ENCODE measurements around the gene NTSR1. TPM values are rescaled to one million over a fixed set of nuclear protein-coding genes. Genes with fewer than 3 reads are reported as not detected.

Gene NTSR1
- total RNA-seq, 2 experiments from 2014 or later = 0.55 to 0.56 TPM

- H3K4me3 Mint-ChIP-seq = no peak overlapping the region
- Histone ChIP-seq H3K27me3 (ENCODE audit: control insufficient read depth in 1 of 2, insufficient read depth in 2 of 2, low read length in 2 of 2) (no peaks in the 10 kb centered on the region), H3K27ac (ENCODE audit: low read depth in 1 of 2, low read length in 2 of 2) (no peak overlapping the region), H3K4me1 (ENCODE audit: insufficient read depth, low read length) (peaks cover 20% of the 10 kb centered on the region), H3K9me3 (ENCODE audit: control insufficient read depth in 1 of 2, insufficient read depth in 1 of 2, low read length in 2 of 2) (no peaks in the 10 kb centered on the region), H3K36me3 (ENCODE audit: insufficient read depth, low read length) (no peaks in the 10 kb centered on the region), H3K4me3 (ENCODE audit: low read length) (no peak overlapping the region)
- TF ChIP-seq CTCF (IDR thresholded peaks at IDR 0.05) = no peak
- H3K36me3 Mint-ChIP-seq (ENCODE audit: low read depth) = no peaks in the 10 kb centered on the region
- H3K9me3 Mint-ChIP-seq = no peaks in the 10 kb centered on the region
- ChIA-PET POLR2A (interaction anchor here (1.0 to 1.8 kb wide), 3 partner anchors 17 to 60 kb away, joined by 3 to 5 read pairs (median 3); no protein-coding TSS in a partner anchor), CTCF (no interaction called here)
- no peaks in the 10 kb centered on the region for H3K27me3 Mint-ChIP-seq
- no peak for ATAC-seq (ENCODE audit: poor library complexity)
- no peak for DNase-seq
- no peak overlapping the region for H3K27ac Mint-ChIP-seq
- intact Hi-C loops (cut with DNase I, micrococcal nuclease) = no loop called here
- H3K4me1 Mint-ChIP-seq (ENCODE audit: low read depth) = peaks cover 43% of the 10 kb centered on the region
These were observed 25.7 kb downstream of the NTSR1 start for GRCh38 chr20:62734326-62734725.

- no peaks in the 10 kb centered on the region for H3K27me3 Mint-ChIP-seq
- H3K4me1 ChIP-seq (ENCODE audit: insufficient read depth, low read length) = peaks cover 25% of the 10 kb centered on the region
- ATAC-seq (ENCODE audit: poor library complexity) (no peak), DNase-seq (no peak)
- H3K4me3 Mint-ChIP-seq = no peak overlapping the region
- H3K36me3 Mint-ChIP-seq (ENCODE audit: low read depth) = no peaks in the 10 kb centered on the region
- H3K9me3 Mint-ChIP-seq = no peaks in the 10 kb centered on the region
- no peak overlapping the region for H3K27ac ChIP-seq (ENCODE audit: low read depth in 1 of 2, low read length in 2 of 2)
- no peaks in the 10 kb centered on the region for H3K9me3 ChIP-seq (ENCODE audit: control insufficient read depth in 1 of 2, insufficient read depth in 1 of 2, low read length in 2 of 2)
- no peak overlapping the region for H3K4me3 ChIP-seq (ENCODE audit: low read length)
- peak overlapping the region; percentile 73 for H3K27ac Mint-ChIP-seq
- peaks cover 48% of the 10 kb centered on the region for H3K4me1 Mint-ChIP-seq (ENCODE audit: low read depth)
- no peaks in the 10 kb centered on the region for H3K27me3 ChIP-seq (ENCODE audit: control insufficient read depth in 1 of 2, insufficient read depth in 2 of 2, low read length in 2 of 2)
- H3K36me3 ChIP-seq (ENCODE audit: insufficient read depth, low read length) = no peaks in the 10 kb centered on the region
- ChIA-PET CTCF (no interaction called here), POLR2A (interaction anchor here (1.0 to 1.8 kb wide), 3 partner anchors 17 to 59 kb away, joined by 3 to 5 read pairs (median 3); no protein-coding TSS in a partner anchor)
- TF ChIP-seq CTCF (IDR thresholded peaks at IDR 0.05) = no peak
- intact Hi-C loops (cut with DNase I, micrococcal nuclease) = no loop called here
These were observed 26.2 kb downstream of the NTSR1 start for GRCh38 chr20:62734881-62735280.

GRCh38 chr20:62735331-62735821, 26.7 kb downstream of the NTSR1 start:
- H3K9me3 Mint-ChIP-seq = no peaks in the 10 kb centered on the region
- H3K36me3 ChIP-seq (ENCODE audit: insufficient read depth, low read length) = no peaks in the 10 kb centered on the region
- peaks cover 29% of the 10 kb centered on the region for H3K4me1 ChIP-seq (ENCODE audit: insufficient read depth, low read length)
- no peaks in the 10 kb centered on the region for H3K27me3 Mint-ChIP-seq
- H3K4me1 Mint-ChIP-seq (ENCODE audit: low read depth) = peaks cover 53% of the 10 kb centered on the region
- intact Hi-C loops (cut with DNase I, micrococcal nuclease) = no loop called here
- H3K9me3 ChIP-seq (ENCODE audit: control insufficient read depth in 1 of 2, insufficient read depth in 1 of 2, low read length in 2 of 2) = no peaks in the 10 kb centered on the region
- H3K27ac ChIP-seq (ENCODE audit: low read depth in 1 of 2, low read length in 2 of 2) = no peak overlapping the region
- no peaks in the 10 kb centered on the region for H3K27me3 ChIP-seq (ENCODE audit: control insufficient read depth in 1 of 2, insufficient read depth in 2 of 2, low read length in 2 of 2)
- no peak for TF ChIP-seq CTCF (IDR thresholded peaks at IDR 0.05)
- H3K27ac Mint-ChIP-seq = peak overlapping the region; percentile 73
- CTCF ChIA-PET = no interaction called here
- ATAC-seq (ENCODE audit: poor library complexity) = no peak
- H3K4me3 ChIP-seq (ENCODE audit: low read length) = no peak overlapping the region
- H3K36me3 Mint-ChIP-seq (ENCODE audit: low read depth) = no peaks in the 10 kb centered on the region
- DNase-seq = peak in 1 of 14 experiments; percentile 31
- H3K4me3 Mint-ChIP-seq = peak overlapping the region; percentile 25
- POLR2A ChIA-PET = interaction anchor here (1.0 to 1.8 kb wide), 3 partner anchors 16 to 58 kb away, joined by 3 to 5 read pairs (median 3); no protein-coding TSS in a partner anchor

Measured in CD4-positive, alpha-beta T cell (primary cell).